ENCODE data around the gene ATP1A4. TPM values are rescaled to one million over a fixed set of nuclear protein-coding genes. Genes with fewer than 3 reads are reported as not detected.
A peak's percentile ranks its signal among the peaks of the same experiment; 100 is the strongest.

ATP1A4 gene
- total and polyA plus RNA-seq, 3 experiments from 2014 or later: not detected

DNA sequence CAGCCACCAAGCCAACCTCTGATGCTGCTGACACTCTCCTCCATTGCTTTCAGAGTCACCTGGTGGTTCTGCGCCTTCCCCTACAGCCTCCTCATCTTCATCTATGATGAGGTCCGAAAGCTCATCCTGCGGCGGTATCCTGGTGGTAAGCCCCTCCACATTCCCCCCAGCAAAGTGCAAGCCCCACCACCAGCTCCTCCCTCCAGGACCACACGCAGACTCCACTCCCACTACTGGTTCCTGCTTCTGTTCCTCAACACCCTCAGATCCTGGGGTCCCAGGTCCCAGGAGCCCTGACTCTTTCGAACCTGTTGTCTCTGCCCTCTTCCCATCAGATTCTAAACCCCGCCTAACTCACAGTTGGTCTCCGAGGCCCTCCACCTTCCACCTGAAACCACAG lies 11.6 kb upstream of the ATP1A4 start:
- ChIA-PET CTCF (no interaction called here), POLR2A (no interaction called here)
- no peak overlapping the region for H3K4me3 ChIP-seq (ENCODE audit: low read length)
- Mint-ChIP-seq H3K27me3 (peaks cover 28 to 37% of the 10 kb centered on the region in 2 donors), H3K4me3 (no peak overlapping the region), H3K27ac (no peak overlapping the region), H3K4me1 (no peaks in the 10 kb centered on the region), H3K9me3 (peaks cover 0 to 2% (median 0%) of the 10 kb centered on the region in 5 donors), H3K36me3 (no peaks in the 10 kb centered on the region)
- H3K36me3 ChIP-seq (ENCODE audit: insufficient read depth, low read length): no peaks in the 10 kb centered on the region
- H3K27me3 ChIP-seq (ENCODE audit: insufficient read depth, low read length, poor library complexity, severe bottlenecking): no peaks in the 10 kb centered on the region
- no peaks in the 10 kb centered on the region for H3K4me1 ChIP-seq (ENCODE audit: insufficient read depth, low read length)
- no peaks in the 10 kb centered on the region for H3K9me3 ChIP-seq (ENCODE audit: low read length)
- no peak for DNase-seq
- no peak overlapping the region for H3K27ac ChIP-seq (ENCODE audit: low read depth, low read length)

DNA sequence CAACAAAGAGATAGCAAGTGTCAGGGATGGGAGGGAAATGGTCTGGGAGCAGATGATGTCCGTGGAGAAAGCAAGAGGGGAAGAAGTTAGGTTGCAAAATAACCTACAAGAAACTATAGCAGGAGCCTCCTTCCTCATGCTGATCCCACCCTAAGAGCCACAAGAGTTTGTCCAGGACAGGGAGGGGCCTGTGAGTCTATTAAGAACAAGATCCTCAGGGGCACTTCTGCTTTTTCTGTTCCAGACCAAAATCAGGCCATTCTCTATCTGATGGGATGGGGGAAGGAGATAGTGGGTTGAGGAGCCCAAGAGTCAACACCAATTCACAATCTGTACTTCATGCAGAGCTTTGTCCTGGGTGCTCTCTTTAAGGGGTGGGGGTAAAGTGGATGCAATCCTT lies 7.7 kb upstream of the ATP1A4 start:
- Mint-ChIP-seq H3K9me3 (no peaks in the 10 kb centered on the region), H3K4me1 (no peaks in the 10 kb centered on the region), H3K27me3 (peaks cover 28 to 37% of the 10 kb centered on the region in 2 donors), H3K36me3 (no peaks in the 10 kb centered on the region), H3K4me3 (no peak overlapping the region), H3K27ac (no peak overlapping the region)
- no peak for DNase-seq
- CTCF ChIA-PET: no interaction called here
- H3K27me3 ChIP-seq (ENCODE audit: insufficient read depth, low read length, poor library complexity, severe bottlenecking): no peaks in the 10 kb centered on the region
- H3K27ac ChIP-seq (ENCODE audit: low read depth, low read length): no peak overlapping the region
- no peaks in the 10 kb centered on the region for H3K9me3 ChIP-seq (ENCODE audit: low read length)
- no peak overlapping the region for H3K4me3 ChIP-seq (ENCODE audit: low read length)
- no peaks in the 10 kb centered on the region for H3K4me1 ChIP-seq (ENCODE audit: insufficient read depth, low read length)
- no peaks in the 10 kb centered on the region for H3K36me3 ChIP-seq (ENCODE audit: insufficient read depth, low read length)
- POLR2A ChIA-PET: no interaction called here

DNA sequence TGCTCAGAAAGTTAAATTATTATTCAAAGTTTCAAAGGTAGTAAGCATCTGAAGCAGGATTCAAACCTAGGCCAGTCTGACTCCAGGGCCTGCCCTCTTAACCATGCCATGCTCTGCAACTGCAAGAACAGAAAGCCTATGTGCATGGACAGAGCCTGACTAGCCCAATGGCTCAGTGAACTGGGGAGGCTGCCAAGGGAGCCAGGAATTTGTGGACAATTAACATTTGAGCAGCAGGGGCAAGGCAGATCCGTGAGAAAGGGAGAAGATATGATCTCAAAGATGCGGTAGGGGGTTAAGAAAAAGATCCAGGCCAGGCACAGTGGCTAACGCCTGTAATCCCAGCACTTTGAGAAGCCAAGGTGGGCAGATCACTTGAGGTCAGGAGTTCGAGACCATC lies 6.5 kb upstream of the ATP1A4 start:
- Histone ChIP-seq H3K36me3 (ENCODE audit: insufficient read depth, low read length) (no peaks in the 10 kb centered on the region), H3K27ac (ENCODE audit: low read depth, low read length) (no peak overlapping the region), H3K9me3 (ENCODE audit: low read length) (no peaks in the 10 kb centered on the region), H3K4me3 (ENCODE audit: low read length) (no peak overlapping the region), H3K4me1 (ENCODE audit: insufficient read depth, low read length) (no peaks in the 10 kb centered on the region), H3K27me3 (ENCODE audit: insufficient read depth, low read length, poor library complexity, severe bottlenecking) (no peaks in the 10 kb centered on the region)
- no peaks in the 10 kb centered on the region for H3K9me3 Mint-ChIP-seq
- H3K36me3 Mint-ChIP-seq: no peaks in the 10 kb centered on the region
- no peak overlapping the region for H3K27ac Mint-ChIP-seq
- CTCF ChIA-PET: no interaction called here
- POLR2A ChIA-PET: no interaction called here
- H3K4me1 Mint-ChIP-seq: no peaks in the 10 kb centered on the region
- peaks cover 23 to 34% of the 10 kb centered on the region in 2 donors for H3K27me3 Mint-ChIP-seq
- H3K4me3 Mint-ChIP-seq: no peak overlapping the region
- DNase-seq: no peak

DNA sequence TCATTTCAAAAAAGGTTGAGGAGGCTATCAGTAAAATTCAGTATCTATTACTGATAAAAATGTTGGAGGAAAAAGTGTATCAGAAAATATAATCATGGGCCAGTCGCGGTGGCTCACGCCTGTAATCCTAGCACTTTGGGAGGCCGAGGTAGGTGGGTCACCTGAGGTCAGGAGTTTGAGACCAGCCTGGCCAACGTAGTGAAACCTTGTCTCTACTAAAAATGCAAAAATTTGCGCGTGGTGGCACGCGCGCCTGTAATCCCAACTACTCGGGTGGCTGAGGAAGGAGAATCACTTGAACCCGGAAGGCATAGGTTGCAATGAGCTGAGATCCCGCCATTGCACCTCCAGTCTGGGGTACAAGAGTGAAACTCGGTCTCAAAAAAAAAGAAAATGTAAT lies 5.3 kb upstream of the ATP1A4 start:
- POLR2A ChIA-PET: no interaction called here
- Mint-ChIP-seq H3K36me3 (no peaks in the 10 kb centered on the region), H3K9me3 (no peaks in the 10 kb centered on the region)

DNA sequence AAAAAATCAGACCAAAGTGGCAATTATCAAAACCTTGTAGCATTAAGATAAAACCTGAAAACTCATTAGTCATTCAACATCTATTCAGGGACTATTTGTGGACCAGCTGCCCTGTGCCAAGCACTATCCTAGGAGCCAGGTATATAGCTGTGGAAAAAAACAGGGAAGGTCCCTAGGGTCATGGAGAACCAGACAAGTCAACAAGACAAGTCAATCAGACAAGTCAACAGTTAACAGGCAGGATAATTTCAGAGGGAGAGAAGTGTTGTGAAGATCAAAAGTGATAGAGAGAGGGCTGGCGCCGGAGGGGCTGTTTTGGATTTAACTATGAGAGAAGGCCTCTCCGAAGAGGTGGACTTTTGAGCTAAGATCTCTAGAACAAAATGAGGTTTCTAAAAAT lies 3.3 kb upstream of the ATP1A4 start:
- H3K9me3 ChIP-seq (ENCODE audit: low read length): no peaks in the 10 kb centered on the region
- no peaks in the 10 kb centered on the region for H3K4me1 ChIP-seq (ENCODE audit: insufficient read depth, low read length)
- DNase-seq: no peak
- POLR2A ChIA-PET: no interaction called here
- H3K27ac ChIP-seq (ENCODE audit: low read depth, low read length): no peak overlapping the region
- Mint-ChIP-seq H3K4me1 (no peaks in the 10 kb centered on the region), H3K4me3 (no peak overlapping the region), H3K27ac (no peak overlapping the region), H3K27me3 (peaks cover 8 to 9% of the 10 kb centered on the region in 2 donors), H3K36me3 (no peaks in the 10 kb centered on the region), H3K9me3 (no peaks in the 10 kb centered on the region)
- H3K36me3 ChIP-seq (ENCODE audit: insufficient read depth, low read length): no peaks in the 10 kb centered on the region
- no peak overlapping the region for H3K4me3 ChIP-seq (ENCODE audit: low read length)
- CTCF ChIA-PET: no interaction called here
- H3K27me3 ChIP-seq (ENCODE audit: insufficient read depth, low read length, poor library complexity, severe bottlenecking): no peaks in the 10 kb centered on the region

More for the DNA sequence above, 5.3 kb upstream of the ATP1A4 start:
- no peak for DNase-seq
- peaks cover 20 to 26% of the 10 kb centered on the region in 2 donors for H3K27me3 Mint-ChIP-seq
- Histone ChIP-seq H3K27me3 (ENCODE audit: insufficient read depth, low read length, poor library complexity, severe bottlenecking) (no peaks in the 10 kb centered on the region), H3K27ac (ENCODE audit: low read depth, low read length) (no peak overlapping the region), H3K36me3 (ENCODE audit: insufficient read depth, low read length) (no peaks in the 10 kb centered on the region), H3K4me1 (ENCODE audit: insufficient read depth, low read length) (no peaks in the 10 kb centered on the region), H3K4me3 (ENCODE audit: low read length) (no peak overlapping the region), H3K9me3 (ENCODE audit: low read length) (no peaks in the 10 kb centered on the region)
- CTCF ChIA-PET: no interaction called here
- H3K4me1 Mint-ChIP-seq: no peaks in the 10 kb centered on the region
- no peak overlapping the region for H3K27ac Mint-ChIP-seq
- H3K4me3 Mint-ChIP-seq: no peak overlapping the region

DNA sequence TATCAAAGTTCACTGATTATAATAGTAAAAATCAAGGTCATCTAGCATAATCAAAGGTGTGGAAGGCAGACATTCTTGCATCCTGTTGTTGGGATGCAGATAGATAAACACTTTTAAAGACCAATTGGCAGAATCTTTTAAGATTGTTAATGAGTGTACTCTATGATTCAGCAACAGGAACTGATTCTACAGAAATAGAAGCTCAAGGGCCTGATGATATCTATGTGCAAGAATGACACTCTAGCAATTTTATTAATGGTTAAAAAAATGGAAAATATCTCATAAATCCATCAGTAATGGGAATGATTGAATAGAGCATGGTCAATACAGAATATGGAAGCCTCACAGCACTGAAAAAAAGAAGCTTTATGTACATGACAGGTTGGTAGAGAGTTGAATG lies 2.2 kb upstream of the ATP1A4 start:
- ChIA-PET CTCF (no interaction called here), POLR2A (no interaction called here)
- H3K27ac Mint-ChIP-seq: no peak overlapping the region
- no peak overlapping the region for H3K4me3 Mint-ChIP-seq
- no peak for DNase-seq
- H3K9me3 Mint-ChIP-seq: no peaks in the 10 kb centered on the region
- Histone ChIP-seq H3K27me3 (ENCODE audit: insufficient read depth, low read length, poor library complexity, severe bottlenecking) (no peaks in the 10 kb centered on the region), H3K9me3 (ENCODE audit: low read length) (no peaks in the 10 kb centered on the region), H3K27ac (ENCODE audit: low read depth, low read length) (no peak overlapping the region), H3K36me3 (ENCODE audit: insufficient read depth, low read length) (no peaks in the 10 kb centered on the region), H3K4me3 (ENCODE audit: low read length) (no peak overlapping the region), H3K4me1 (ENCODE audit: insufficient read depth, low read length) (no peaks in the 10 kb centered on the region)
- H3K27me3 Mint-ChIP-seq: peaks cover 0 to 2% of the 10 kb centered on the region in 2 donors
- no peaks in the 10 kb centered on the region for H3K36me3 Mint-ChIP-seq
- no peaks in the 10 kb centered on the region for H3K4me1 Mint-ChIP-seq

DNA sequence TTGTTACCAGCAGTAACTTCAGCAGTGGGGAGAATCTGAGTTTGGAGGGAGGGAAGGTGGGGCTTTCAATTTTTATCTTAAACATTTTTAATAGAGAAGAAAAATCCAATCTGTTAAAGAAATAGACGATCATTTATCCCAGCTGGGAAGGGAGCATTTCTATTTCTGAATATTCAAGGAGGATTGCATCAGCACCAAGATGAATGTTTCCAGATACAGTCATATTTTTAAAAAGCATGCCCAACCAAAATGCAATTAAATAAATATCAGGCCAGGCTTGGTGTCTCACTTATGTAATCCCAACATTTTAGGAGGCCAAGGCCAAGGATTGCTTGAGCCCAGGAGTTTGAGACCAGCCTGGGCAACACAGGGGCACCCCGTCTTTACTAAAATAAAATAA lies 1.7 kb upstream of the ATP1A4 start:
- Histone ChIP-seq H3K27ac (ENCODE audit: low read depth, low read length) (no peak overlapping the region), H3K9me3 (ENCODE audit: low read length) (no peaks in the 10 kb centered on the region), H3K27me3 (ENCODE audit: insufficient read depth, low read length, poor library complexity, severe bottlenecking) (no peaks in the 10 kb centered on the region), H3K4me1 (ENCODE audit: insufficient read depth, low read length) (no peaks in the 10 kb centered on the region), H3K36me3 (ENCODE audit: insufficient read depth, low read length) (no peaks in the 10 kb centered on the region), H3K4me3 (ENCODE audit: low read length) (no peak overlapping the region)
- ChIA-PET POLR2A (no interaction called here), CTCF (no interaction called here)
- Mint-ChIP-seq H3K4me1 (no peaks in the 10 kb centered on the region), H3K27me3 (peaks cover 0 to 2% of the 10 kb centered on the region in 2 donors), H3K4me3 (no peak overlapping the region), H3K27ac (no peak overlapping the region), H3K36me3 (no peaks in the 10 kb centered on the region), H3K9me3 (no peaks in the 10 kb centered on the region)
- no peak for DNase-seq

DNA sequence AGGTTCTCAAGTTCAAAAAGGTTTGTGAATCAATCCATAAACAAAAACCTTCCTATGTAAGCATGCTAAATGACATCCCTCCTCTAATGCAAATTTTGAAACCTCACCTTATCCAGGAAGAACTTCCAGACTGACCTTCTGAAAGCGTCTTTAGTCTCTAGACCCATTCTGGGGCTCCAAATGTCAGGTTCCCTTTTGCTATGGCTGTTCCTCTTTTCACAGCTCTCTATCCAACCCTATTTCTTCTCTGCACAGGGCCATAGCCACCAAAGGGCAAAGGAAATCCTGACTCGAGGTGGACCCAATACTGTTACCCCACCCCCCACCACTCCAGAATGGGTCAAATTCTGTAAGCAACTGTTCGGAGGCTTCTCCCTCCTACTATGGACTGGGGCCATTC lies 3.4 kb downstream of the ATP1A4 start:
- H3K4me1 Mint-ChIP-seq: no peaks in the 10 kb centered on the region
- H3K9me3 Mint-ChIP-seq: no peaks in the 10 kb centered on the region
- CTCF ChIA-PET: no interaction called here

DNA sequence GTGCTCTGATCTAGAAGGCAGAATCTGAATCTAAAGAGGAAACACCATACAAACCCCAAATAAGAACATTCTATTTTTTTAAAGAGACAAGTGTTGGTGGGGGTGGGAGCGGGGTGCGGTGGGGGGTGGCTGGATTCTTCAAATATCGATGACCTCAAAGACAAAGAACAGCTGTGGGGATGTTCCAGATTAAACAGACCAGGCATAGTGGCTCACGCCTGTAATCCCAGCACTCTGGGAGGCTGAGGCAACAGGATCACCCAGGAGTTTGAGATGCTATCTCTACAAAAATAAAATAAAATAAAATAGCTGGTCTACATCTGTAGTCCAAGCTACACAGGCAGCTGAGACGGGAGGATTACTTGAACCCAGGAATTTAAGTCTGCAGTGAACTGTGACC lies 5.0 kb downstream of the ATP1A4 start:
- ChIA-PET POLR2A (no interaction called here), CTCF (interaction anchor here (1.1 kb wide), 1 partner anchor 55 kb away, joined by 4 read pairs; no protein-coding TSS in a partner anchor)
- H3K27me3 ChIP-seq (ENCODE audit: insufficient read depth, low read length, poor library complexity, severe bottlenecking): no peaks in the 10 kb centered on the region
- no peak for DNase-seq
- Mint-ChIP-seq H3K9me3 (no peaks in the 10 kb centered on the region), H3K4me3 (no peak overlapping the region), H3K4me1 (no peaks in the 10 kb centered on the region), H3K36me3 (no peaks in the 10 kb centered on the region), H3K27me3 (peaks cover 10 to 23% of the 10 kb centered on the region in 2 donors), H3K27ac (peak overlapping the region in 1 of 8 donors; percentile 15)
- no peak overlapping the region for H3K27ac ChIP-seq (ENCODE audit: low read depth, low read length)
- no peak overlapping the region for H3K4me3 ChIP-seq (ENCODE audit: low read length)
- H3K36me3 ChIP-seq (ENCODE audit: insufficient read depth, low read length): no peaks in the 10 kb centered on the region
- no peaks in the 10 kb centered on the region for H3K9me3 ChIP-seq (ENCODE audit: low read length)
- no peaks in the 10 kb centered on the region for H3K4me1 ChIP-seq (ENCODE audit: insufficient read depth, low read length)

More for the DNA sequence above, 3.4 kb downstream of the ATP1A4 start:
- no peak overlapping the region for H3K27ac ChIP-seq (ENCODE audit: low read depth, low read length)
- H3K27me3 Mint-ChIP-seq: peaks cover 10 to 23% of the 10 kb centered on the region in 2 donors
- H3K4me3 Mint-ChIP-seq: no peak overlapping the region
- no peaks in the 10 kb centered on the region for H3K36me3 ChIP-seq (ENCODE audit: insufficient read depth, low read length)
- no peaks in the 10 kb centered on the region for H3K9me3 ChIP-seq (ENCODE audit: low read length)
- no peaks in the 10 kb centered on the region for H3K36me3 Mint-ChIP-seq
- no peaks in the 10 kb centered on the region for H3K4me1 ChIP-seq (ENCODE audit: insufficient read depth, low read length)
- H3K27me3 ChIP-seq (ENCODE audit: insufficient read depth, low read length, poor library complexity, severe bottlenecking): no peaks in the 10 kb centered on the region
- no peak overlapping the region for H3K27ac Mint-ChIP-seq
- no peak overlapping the region for H3K4me3 ChIP-seq (ENCODE audit: low read length)
- no peak for DNase-seq
- POLR2A ChIA-PET: no interaction called here

Data from CD8-positive, alpha-beta memory T cell (primary cell).